DOHH2 (cell line): ENCODE results near the gene C1QTNF1.
"Not testable (repeated sequence)": the region's sequence is repeated elsewhere in the genome, so short reads cannot be mapped to it uniquely, and the experiment has no call there.

Source experiments
- H3F3A ChIP-seq: fragments of 200-600 bp; sonication (generic), shearing (Covaris generic); 2 replicates; pipeline ENCODE4 v1.6.0; 2016; ENCODE audit warnings: antibody characterized with exemption, mild to moderate bottlenecking; ENCODE audit not compliant: control insufficient read depth, insufficient read depth
- H3K27ac ChIP-seq: fragments of 200-600 bp; sonication (generic); 2 replicates; pipeline ENCODE4 v1.5.1; 2014; ENCODE audit warnings: low read depth, mild to moderate bottlenecking, low read length, moderate library complexity
- H3K27me3 ChIP-seq: fragments of 200-600 bp; sonication (generic); 2 replicates; pipeline ENCODE4 v1.6.1; 2014; ENCODE audit warnings: mild to moderate bottlenecking, low read length, mixed read lengths; ENCODE audit not compliant: control insufficient read depth
- H3K36me3 ChIP-seq: fragments of 200-600 bp; sonication (generic); 2 replicates; pipeline ENCODE4 v1.6.1; 2014; ENCODE audit warnings: mild to moderate bottlenecking, low read length, moderate library complexity, mixed read lengths; ENCODE audit not compliant: control insufficient read depth
- H3K4me1 ChIP-seq: fragments of 200-600 bp; sonication (generic); 2 replicates; pipeline ENCODE4 v1.6.1; 2014; ENCODE audit warnings: mild to moderate bottlenecking, low read length, mixed read lengths; ENCODE audit not compliant: control insufficient read depth
- H3K4me2 ChIP-seq: fragments of 200-600 bp; sonication (generic); 2 replicates; pipeline ENCODE4 v1.6.0; 2014; ENCODE audit warnings: mild to moderate bottlenecking, low read length, moderate library complexity
- H3K4me3 ChIP-seq: fragments of 200-600 bp; sonication (generic); 2 replicates; pipeline ENCODE4 v1.5.1; 2014; ENCODE audit warnings: mild to moderate bottlenecking, low read length, mixed read lengths
- H3K79me2 ChIP-seq: fragments of 200-600 bp; sonication (generic); 2 replicates; pipeline ENCODE4 v1.6.1; 2014; ENCODE audit warnings: mild to moderate bottlenecking, low read length, mixed read lengths; ENCODE audit not compliant: control insufficient read depth
- H3K9me2 ChIP-seq: fragments of 200-600 bp; sonication (generic); replicated peaks from 2 replicates; pipeline ENCODE4 v1.6.1; 2014; ENCODE audit warnings: mild to moderate bottlenecking, low read length, mixed read lengths; ENCODE audit not compliant: control insufficient read depth
- H3K9me3 ChIP-seq: fragments of 200-600 bp; sonication (generic); 2 replicates; pipeline ENCODE4 v1.6.1; 2014; ENCODE audit warnings: antibody characterized with exemption, low read length, mixed read lengths; ENCODE audit not compliant: control insufficient read depth, insufficient read depth
- H4K20me1 ChIP-seq: fragments of 200-600 bp; sonication (generic); 2 replicates; pipeline ENCODE4 v1.6.0; 2014; ENCODE audit warnings: low read depth, mild to moderate bottlenecking, antibody characterized with exemption, low read length, moderate library complexity; ENCODE audit not compliant: control insufficient read depth, insufficient read depth
- EZH2phosphoT487 ChIP-seq: fragments of 200-600 bp; sonication (generic); IDR thresholded peaks from 2 replicates; pipeline ENCODE4 v1.6.1; 2017; ENCODE audit warnings: borderline replicate concordance, mild to moderate bottlenecking, antibody characterized with exemption, low read length, moderate library complexity, mixed read lengths
- TF ChIP-seq, protein P1 (sequence below): fragments of 200-600 bp; sonication (generic); IDR thresholded peaks from one replicate; pipeline ENCODE4 v1.5.1; 2014; ENCODE audit warnings: antibody characterized with exemption, mild to moderate bottlenecking, low read depth, low read length; ENCODE audit not compliant: poor library complexity, severe bottlenecking

C1QTNF1 gene

GRCh38 chr17:79020631-79021301 is 3.2 kb upstream of the C1QTNF1 start:
- Histone ChIP-seq H3K36me3 (no peaks in the 10 kb centered on the region), H3K4me2 (no peak overlapping the region), H3K9me3 (no peaks in the 10 kb centered on the region), H4K20me1 (no peaks in the 10 kb centered on the region), H3K27me3 (peaks cover 46% of the 10 kb centered on the region), H3K9me2 (no peaks in the 10 kb centered on the region), H3F3A (no peaks in the 10 kb centered on the region), H3K79me2 (no peaks in the 10 kb centered on the region), H3K4me1 (peaks cover 4% of the 10 kb centered on the region; the same call in 1 of the 2 replicates), H3K27ac (no peak overlapping the region), H3K4me3 (no peak overlapping the region)
- TF ChIP-seq, protein P1, sequence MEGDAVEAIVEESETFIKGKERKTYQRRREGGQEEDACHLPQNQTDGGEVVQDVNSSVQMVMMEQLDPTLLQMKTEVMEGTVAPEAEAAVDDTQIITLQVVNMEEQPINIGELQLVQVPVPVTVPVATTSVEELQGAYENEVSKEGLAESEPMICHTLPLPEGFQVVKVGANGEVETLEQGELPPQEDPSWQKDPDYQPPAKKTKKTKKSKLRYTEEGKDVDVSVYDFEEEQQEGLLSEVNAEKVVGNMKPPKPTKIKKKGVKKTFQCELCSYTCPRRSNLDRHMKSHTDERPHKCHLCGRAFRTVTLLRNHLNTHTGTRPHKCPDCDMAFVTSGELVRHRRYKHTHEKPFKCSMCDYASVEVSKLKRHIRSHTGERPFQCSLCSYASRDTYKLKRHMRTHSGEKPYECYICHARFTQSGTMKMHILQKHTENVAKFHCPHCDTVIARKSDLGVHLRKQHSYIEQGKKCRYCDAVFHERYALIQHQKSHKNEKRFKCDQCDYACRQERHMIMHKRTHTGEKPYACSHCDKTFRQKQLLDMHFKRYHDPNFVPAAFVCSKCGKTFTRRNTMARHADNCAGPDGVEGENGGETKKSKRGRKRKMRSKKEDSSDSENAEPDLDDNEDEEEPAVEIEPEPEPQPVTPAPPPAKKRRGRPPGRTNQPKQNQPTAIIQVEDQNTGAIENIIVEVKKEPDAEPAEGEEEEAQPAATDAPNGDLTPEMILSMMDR = no peak
- TF ChIP-seq EZH2phosphoT487 = no peak

GRCh38 chr17:79021929-79022328 is 2.0 kb upstream of the C1QTNF1 start:
- not testable (repeated sequence) for H4K20me1 ChIP-seq, H3K9me3 ChIP-seq, H3K36me3 ChIP-seq, H3K79me2 ChIP-seq, H3K27ac ChIP-seq, H3K4me2 ChIP-seq, H3F3A ChIP-seq, H3K9me2 ChIP-seq, H3K4me1 ChIP-seq, H3K4me3 ChIP-seq
- peaks cover 53% of the 10 kb centered on the region for H3K27me3 ChIP-seq

DNA sequence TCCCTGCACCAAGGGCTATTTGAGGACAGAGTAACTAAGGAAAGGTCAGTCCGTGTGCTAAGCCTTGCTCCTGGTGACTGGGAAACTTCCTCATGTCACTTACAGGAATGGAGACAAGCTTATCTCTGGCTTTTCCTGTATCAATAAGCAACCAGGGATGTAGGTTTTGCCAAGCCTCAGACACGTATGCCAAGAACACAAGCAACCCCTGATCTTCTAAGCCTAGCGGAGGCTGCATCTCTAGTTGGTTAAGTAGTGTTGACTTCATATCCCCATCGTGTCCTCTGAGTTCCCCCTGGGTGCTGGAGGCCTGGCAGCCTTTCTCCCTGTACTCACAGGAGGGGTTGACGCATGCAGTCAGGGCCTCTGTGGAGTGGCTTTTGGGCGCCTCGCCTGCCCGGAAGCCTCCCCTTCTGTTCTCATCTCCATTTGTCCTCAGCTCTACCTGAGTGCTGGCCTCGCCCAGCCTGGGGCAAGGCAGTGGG is 1.4 kb upstream of the C1QTNF1 start:
- Histone ChIP-seq H3K27me3 (peaks cover 59% of the 10 kb centered on the region), H4K20me1 (no peaks in the 10 kb centered on the region), H3K4me2 (no peak overlapping the region)

DNA sequence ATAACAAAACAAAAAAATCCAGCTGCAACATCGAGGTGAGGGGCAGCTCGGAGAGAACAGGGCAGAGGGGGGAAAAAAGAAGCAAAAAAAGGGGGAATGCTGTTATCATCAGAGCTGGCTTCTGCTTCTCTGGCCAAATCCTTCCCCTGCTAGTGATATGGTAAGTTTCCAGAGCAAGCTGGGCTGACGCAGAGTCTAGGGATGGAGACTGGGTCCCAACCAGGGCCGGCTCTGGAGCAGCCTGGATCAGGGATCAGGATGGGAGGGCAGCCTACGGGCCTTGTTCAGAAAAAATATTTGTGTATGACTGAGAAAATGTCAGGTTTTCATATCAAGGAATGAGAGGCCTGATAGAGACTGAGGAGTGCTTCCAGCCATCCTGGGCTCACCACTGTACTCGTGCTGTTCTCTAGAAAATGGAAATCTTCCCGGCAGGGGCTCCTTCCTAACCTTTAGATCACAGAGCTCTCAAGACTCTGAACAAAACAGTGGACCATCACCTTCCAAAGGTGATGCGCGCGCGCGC is 726 bp upstream of the C1QTNF1 start:
- Histone ChIP-seq H3K27ac (no peak overlapping the region), H3K36me3 (no peaks in the 10 kb centered on the region), H4K20me1 (no peaks in the 10 kb centered on the region), H3K9me3 (no peaks in the 10 kb centered on the region), H3K79me2 (no peaks in the 10 kb centered on the region), H3K4me2 (no peak overlapping the region), H3K4me1 (peaks cover 4% of the 10 kb centered on the region; the same call in 1 of the 2 replicates), H3K4me3 (no peak overlapping the region), H3K27me3 (peaks cover 62% of the 10 kb centered on the region), H3F3A (no peaks in the 10 kb centered on the region), H3K9me2 (no peaks in the 10 kb centered on the region)
- no peak for TF ChIP-seq EZH2phosphoT487
- TF ChIP-seq, protein P1 = no peak

More for the DNA sequence above, 1.4 kb upstream of the C1QTNF1 start:
- Histone ChIP-seq H3K36me3 (no peaks in the 10 kb centered on the region), H3K4me1 (peaks cover 4% of the 10 kb centered on the region; the same call in 1 of the 2 replicates), H3F3A (no peaks in the 10 kb centered on the region), H3K79me2 (no peaks in the 10 kb centered on the region), H3K9me2 (no peaks in the 10 kb centered on the region), H3K4me3 (no peak overlapping the region), H3K27ac (no peak overlapping the region), H3K9me3 (no peaks in the 10 kb centered on the region)
- no peak for TF ChIP-seq EZH2phosphoT487
- TF ChIP-seq, protein P1 = no peak
